Measurements from ENCODE around the gene HMCN2.
"Not testable (repeated sequence)": the region's sequence is repeated elsewhere in the genome, so short reads cannot be mapped to it uniquely, and the experiment has no call there.

Gene HMCN2

DNA sequence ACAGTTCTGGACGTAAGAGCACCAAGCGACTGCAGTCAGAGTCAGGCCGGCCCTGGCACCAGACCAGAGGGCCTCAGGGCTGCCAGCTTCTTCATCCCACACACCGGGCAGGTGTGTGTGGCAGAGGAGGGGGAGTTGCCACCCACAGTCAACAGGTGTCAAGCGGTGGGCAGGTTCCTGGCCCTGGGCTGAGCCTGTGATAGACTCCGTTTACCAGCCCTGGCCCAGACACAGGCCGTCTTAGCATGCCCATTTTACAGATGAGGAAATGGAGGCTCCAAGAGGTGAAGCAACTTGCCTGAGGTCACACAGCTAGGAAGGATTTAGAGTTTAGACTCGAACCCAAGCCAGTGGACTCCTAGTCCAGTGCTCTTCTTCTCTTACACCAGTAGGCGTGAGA, 71.8 kb downstream of the HMCN2 start:
- no peak overlapping the region for H3K4me3 ChIP-seq (ENCODE audit: low read depth, low read length)
- no peak for DNase-seq (ENCODE audit: low read depth)

- DNase-seq (ENCODE audit: low read depth) = no peak
- no peak overlapping the region for H3K4me3 ChIP-seq (ENCODE audit: low read depth, low read length)
Measured at GRCh38 chr9:130337784-130338380, 72.3 kb downstream of the HMCN2 start.

GRCh38 chr9:130338891-130339290, 73.3 kb downstream of the HMCN2 start:
- not testable (repeated sequence) for H3K4me3 ChIP-seq (ENCODE audit: low read depth, low read length)

GRCh38 chr9:130339306-130339705, 73.7 kb downstream of the HMCN2 start:
- H3K4me3 ChIP-seq (ENCODE audit: low read depth, low read length) = no peak overlapping the region
- DNase-seq (ENCODE audit: low read depth) = no peak

More at GRCh38 chr9:130338891-130339290, 73.3 kb downstream of the HMCN2 start:
- DNase-seq (ENCODE audit: low read depth) = not testable (repeated sequence)

DNA sequence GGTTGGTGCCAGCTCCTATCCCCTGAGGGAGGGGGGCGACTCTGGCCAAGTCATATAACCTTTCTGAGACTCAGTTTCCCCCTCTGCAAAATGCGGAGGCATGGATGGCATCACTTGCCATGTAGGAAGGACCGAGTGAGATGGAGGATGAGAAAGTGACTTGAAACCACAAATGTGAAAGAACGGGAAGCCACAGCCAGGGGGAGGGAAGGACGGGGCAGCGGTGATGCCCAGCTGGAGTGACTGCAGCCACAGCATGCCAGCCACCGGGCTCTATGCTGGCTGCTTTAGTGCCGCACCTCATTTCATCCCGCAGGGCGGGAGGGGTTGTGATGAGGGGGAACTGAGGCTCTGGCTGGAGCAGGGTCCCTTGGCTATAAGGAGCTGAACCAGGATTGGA, 74.5 kb downstream of the HMCN2 start:
- DNase-seq (ENCODE audit: low read depth) = no peak
- H3K4me3 ChIP-seq (ENCODE audit: low read depth, low read length) = no peak overlapping the region

GRCh38 chr9:130340557-130340956, 75.0 kb downstream of the HMCN2 start:
- H3K4me3 ChIP-seq (ENCODE audit: low read depth, low read length); DNase-seq (ENCODE audit: low read depth): not testable (repeated sequence)

DNA sequence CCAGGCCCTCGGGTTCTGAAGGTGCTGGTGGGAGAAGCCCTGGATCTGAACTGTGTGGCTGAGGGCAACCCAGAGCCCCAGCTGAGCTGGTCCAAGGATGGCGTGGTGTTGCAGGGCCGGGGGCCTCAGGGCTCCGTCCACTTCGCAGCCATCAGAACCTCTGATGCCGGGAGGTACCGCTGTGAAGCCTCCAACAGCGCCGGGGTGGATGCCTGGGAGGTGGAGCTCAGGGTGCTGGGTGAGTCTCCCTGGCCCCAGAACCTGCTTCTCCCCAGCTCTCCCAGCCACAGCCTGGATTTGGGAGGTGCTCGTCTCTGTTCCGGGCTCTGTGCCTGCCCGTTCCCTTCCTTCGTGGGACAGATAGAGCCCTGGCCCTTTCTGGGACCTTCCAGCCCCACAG, 75.6 kb downstream of the HMCN2 start:
- no peak for DNase-seq (ENCODE audit: low read depth)
- H3K4me3 ChIP-seq (ENCODE audit: low read depth, low read length) = no peak overlapping the region

GRCh38 chr9:130341839-130342713, 76.5 kb downstream of the HMCN2 start:
- DNase-seq (ENCODE audit: low read depth) = no peak

DNA sequence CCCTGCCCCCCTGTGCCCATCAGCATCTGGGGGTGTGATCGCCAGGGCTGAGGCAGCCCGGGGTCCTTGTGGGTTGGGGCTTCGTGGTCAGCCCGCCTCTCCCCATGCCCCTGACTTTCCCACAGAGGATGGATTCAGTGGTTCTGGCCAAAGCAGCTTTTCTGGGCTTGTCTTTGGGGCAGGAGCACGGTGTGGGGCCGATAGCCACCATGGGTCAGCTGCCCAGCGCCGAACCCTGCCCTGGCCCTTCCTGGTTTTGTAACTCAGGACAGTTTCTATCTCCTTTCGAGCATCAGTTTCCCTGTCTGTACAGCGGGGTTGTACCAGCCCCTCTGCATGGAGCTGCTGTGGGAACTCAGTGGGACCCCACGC, 77.1 kb downstream of the HMCN2 start:
- no peak for DNase-seq (ENCODE audit: low read depth)
- H3K4me3 ChIP-seq (ENCODE audit: low read depth, low read length) = no peak overlapping the region

More at GRCh38 chr9:130341839-130342713, 76.5 kb downstream of the HMCN2 start:
- no peak overlapping the region for H3K4me3 ChIP-seq (ENCODE audit: low read depth, low read length)

GRCh38 chr9:130343445-130343918, 77.9 kb downstream of the HMCN2 start:
- DNase-seq (ENCODE audit: low read depth) = no peak
- H3K4me3 ChIP-seq (ENCODE audit: low read depth, low read length) = no peak overlapping the region

DNA sequence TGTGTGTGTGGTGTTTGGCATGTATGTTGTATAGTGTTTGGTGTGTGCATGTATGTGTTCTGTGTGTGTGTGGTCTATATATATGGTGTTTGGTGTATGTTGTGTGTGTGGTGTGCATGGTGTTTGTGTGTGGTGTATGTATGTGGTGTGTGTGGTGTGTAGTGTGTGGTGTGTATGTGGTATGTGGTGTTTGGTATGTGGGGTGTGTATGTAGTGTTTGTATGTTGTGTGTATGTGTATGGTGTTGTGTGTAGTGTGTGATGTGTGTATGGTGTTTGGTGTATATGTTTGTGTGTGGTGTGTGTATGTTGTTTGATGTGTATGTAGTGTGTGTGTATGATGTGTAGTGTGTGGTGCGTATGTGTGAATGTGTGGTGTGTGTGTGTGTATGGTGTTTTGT, 78.8 kb downstream of the HMCN2 start:
- no peak for DNase-seq (ENCODE audit: low read depth)
- H3K4me3 ChIP-seq (ENCODE audit: low read depth, low read length) = no peak overlapping the region

DNA sequence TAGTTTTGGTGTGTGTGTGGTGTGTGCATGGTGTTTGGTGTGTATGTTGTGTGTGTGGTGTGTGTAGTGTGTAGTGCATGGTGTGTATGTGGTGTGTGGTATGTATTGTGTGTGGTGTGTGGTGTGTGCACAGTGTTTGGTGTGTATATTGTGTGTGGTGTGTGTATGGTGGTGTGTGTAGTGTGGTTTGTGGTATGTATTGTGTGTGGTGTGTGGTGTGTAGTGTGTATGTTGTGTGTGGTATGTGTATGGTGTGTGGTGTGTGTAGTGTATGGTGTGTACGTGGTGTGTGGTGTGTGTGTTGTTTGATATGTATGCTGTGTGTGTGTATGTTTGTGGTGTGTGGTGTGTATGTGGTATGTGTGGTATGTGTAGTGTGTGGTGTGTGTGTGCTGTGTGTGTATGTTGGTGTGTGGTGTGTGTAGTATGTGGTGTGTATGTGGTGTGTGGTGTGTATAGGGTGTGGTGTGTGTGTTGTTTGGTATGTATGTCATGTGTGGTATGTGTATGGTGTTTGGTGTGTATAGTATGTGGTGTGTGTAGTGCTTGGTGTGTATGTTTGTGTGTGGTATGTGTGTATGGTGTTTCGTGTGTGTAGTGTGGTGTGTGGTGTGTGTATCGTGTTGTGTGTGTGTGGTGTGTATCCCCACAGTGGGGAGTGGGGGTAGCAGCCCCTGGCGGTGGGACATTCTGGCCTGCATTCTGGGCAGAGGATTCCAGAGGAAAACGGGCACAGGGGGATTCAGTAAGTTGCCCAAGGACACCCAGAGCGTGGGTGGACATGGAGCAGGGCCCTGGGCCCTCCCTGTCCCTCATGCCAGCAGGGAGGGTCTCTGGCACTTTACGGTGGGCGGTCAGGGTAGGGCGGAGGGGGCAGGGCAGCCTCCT, 79.7 kb downstream of the HMCN2 start:
- no peak for DNase-seq (ENCODE audit: low read depth)
- no peak overlapping the region for H3K4me3 ChIP-seq (ENCODE audit: low read depth, low read length)

DNA sequence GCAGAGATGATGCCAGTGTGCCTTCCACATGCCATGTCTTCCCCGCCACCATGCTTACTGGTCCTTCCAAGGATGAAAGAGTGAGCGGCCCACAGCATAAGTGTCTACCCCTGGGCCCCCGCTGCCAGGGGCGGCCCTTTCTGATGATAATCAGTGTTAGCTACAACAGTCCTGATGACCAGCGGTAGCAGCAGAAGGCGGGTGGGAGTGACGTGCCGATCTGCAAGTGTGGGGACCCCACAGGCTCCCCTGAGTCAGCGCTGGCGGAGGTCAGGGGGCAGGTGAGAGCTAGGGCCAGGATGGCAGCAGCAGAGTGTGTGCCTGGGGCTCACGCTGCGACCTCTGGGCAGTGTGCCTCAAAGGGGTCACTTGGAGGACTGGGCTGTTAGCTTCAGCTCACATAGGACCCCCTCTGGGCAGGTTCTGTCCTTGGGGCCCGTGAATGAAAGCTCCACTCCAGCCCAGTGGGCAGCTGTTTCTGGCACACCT, 80.4 kb downstream of the HMCN2 start:
- no peak overlapping the region for H3K4me3 ChIP-seq (ENCODE audit: low read depth, low read length)
- DNase-seq (ENCODE audit: low read depth) = no peak

DNA sequence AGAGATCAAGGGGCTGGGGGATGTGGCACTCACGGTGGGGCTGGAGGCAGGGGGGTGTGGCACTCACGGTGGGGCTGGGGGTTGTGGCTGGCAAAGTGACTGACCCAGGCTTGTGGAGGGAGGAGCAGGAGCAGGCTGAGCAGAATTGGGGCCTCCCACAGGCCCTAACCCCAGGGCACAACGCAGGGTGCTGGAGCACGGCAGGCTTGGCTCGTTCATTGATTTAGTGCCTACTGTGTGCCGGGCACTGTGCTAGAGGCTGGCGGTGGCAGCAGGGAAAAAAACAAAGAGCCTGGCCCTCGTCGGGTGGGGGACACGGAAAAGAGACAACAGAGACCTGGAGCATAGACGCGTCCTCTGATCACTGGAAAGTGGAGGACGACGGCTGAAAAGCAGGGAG, 80.9 kb downstream of the HMCN2 start:
- H3K4me3 ChIP-seq (ENCODE audit: low read depth, low read length) = no peak overlapping the region
- DNase-seq (ENCODE audit: low read depth) = no peak

- DNase-seq (ENCODE audit: low read depth) = no peak
- H3K4me3 ChIP-seq (ENCODE audit: low read depth, low read length) = no peak overlapping the region
Measured at GRCh38 chr9:130347036-130347435, 81.5 kb downstream of the HMCN2 start.

- no peak overlapping the region for H3K4me3 ChIP-seq (ENCODE audit: low read depth, low read length)
- no peak for DNase-seq (ENCODE audit: low read depth)
Measured at GRCh38 chr9:130347931-130348330, 82.4 kb downstream of the HMCN2 start.

DNA sequence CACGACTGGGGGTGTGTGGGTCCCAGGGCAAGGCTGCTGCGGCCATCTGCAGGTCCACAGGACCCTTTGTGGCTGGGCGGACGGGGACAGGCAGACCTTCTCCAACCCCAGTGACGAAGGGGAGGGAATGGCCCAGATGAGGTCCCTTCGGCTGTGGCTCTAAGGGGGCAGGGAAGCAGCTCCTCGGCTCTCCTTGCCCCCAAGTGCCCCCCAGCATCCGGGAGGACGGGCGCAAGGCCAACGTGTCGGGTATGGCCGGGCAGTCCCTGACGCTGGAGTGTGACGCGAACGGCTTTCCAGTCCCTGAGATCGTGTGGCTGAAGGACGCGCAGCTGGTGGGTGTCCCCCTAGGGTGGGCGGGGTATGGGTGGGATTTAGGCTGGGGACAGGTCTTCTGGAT, 82.8 kb downstream of the HMCN2 start:
- no peak for DNase-seq (ENCODE audit: low read depth)
- no peak overlapping the region for H3K4me3 ChIP-seq (ENCODE audit: low read depth, low read length)

- no peak overlapping the region for H3K4me3 ChIP-seq (ENCODE audit: low read depth, low read length)
- DNase-seq (ENCODE audit: low read depth) = no peak
Measured at GRCh38 chr9:130348881-130349280, 83.3 kb downstream of the HMCN2 start.

DNA sequence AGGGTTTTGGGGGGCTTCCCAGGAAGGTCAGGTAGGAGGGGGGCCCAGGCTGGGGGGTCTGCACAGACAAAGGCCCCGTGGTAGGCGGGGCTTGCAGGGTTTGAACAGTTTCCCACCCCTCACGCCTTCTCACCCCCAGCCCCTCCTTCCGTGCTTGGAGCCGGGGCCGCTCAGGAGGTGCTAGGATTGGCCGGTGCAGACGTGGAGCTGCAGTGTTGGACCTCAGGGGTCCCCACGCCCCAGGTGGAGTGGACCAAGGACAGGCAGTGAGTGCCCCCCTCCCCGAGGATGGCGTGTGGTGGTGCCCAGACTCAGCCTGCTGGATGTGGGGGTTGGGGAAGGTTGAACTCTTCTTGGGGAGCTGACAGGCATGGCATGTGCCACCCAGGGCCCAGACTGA, 83.8 kb downstream of the HMCN2 start:
- no peak overlapping the region for H3K4me3 ChIP-seq (ENCODE audit: low read depth, low read length)

GRCh38 chr9:130351343-130351742, 85.8 kb downstream of the HMCN2 start:
- DNase-seq (ENCODE audit: low read depth) = no peak
- no peak overlapping the region for H3K4me3 ChIP-seq (ENCODE audit: low read depth, low read length)

More for the DNA sequence above, 83.8 kb downstream of the HMCN2 start:
- no peak for DNase-seq (ENCODE audit: low read depth)
